Activated CD4-positive, CD25-positive, alpha-beta regulatory T cell treated with anti-CD3 and anti-CD28 coated beads, Interleukin-2, amount 50 U/mL, for 72 hours (primary cell): ENCODE results near the gene TAF8.
"Not testable (repeated sequence)": the region's sequence is repeated elsewhere in the genome, so short reads cannot be mapped to it uniquely, and the experiment has no call there.

Source experiments
- DNase-seq: peaks from one replicate; pipeline ENCODE4 v3.0.0; 2021

TAF8 gene

DNA sequence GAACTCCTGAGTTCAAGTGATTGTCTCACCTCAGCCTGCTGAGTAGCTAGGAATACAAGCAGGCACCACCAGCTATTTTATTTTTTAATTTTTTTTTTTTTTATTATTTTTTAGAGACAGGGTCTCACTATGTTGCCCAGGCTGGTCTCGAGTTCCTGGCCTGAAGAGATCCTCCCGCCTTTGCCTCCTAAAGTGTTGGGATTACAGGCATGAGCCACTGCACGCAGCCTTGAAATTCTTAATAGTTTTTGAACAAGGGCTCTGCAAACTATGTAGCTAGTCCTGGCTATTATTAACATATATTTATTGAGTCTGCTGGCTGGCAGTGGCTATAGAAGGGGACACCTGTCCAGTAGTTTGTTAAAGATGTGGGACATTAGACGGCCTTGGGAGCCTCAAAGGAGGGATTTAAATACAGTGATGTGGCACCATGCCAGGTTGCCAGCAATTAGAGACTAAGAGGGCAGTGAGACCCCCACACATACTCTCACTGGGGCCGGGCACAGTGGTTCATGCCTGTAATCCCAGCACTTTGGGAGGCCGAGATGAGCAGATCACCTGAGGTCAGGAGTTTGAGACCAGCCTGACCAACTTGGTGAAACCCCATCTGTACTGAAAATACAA is 21.1 kb upstream of the TAF8 start:
- no peak for DNase-seq

DNA sequence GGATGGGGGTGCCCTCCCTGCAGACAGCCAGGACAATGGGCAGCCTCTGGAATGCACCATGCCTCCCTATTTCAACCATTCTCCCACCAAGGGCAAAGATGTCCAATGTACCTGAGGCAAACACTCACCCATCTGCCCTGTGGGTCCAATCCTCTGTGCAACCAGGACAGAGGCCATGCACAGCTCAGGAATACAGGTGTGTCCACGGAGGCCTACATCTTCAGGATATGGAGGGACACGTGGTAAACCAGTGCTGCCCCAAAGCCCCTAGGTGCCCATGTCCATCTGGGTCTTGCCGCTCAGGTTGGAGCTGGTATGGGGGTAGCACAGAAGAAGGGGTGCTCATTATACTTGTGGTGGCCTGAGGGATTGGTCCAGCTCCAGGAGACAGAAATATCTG is 20.4 kb upstream of the TAF8 start:
- DNase-seq: no peak

DNA sequence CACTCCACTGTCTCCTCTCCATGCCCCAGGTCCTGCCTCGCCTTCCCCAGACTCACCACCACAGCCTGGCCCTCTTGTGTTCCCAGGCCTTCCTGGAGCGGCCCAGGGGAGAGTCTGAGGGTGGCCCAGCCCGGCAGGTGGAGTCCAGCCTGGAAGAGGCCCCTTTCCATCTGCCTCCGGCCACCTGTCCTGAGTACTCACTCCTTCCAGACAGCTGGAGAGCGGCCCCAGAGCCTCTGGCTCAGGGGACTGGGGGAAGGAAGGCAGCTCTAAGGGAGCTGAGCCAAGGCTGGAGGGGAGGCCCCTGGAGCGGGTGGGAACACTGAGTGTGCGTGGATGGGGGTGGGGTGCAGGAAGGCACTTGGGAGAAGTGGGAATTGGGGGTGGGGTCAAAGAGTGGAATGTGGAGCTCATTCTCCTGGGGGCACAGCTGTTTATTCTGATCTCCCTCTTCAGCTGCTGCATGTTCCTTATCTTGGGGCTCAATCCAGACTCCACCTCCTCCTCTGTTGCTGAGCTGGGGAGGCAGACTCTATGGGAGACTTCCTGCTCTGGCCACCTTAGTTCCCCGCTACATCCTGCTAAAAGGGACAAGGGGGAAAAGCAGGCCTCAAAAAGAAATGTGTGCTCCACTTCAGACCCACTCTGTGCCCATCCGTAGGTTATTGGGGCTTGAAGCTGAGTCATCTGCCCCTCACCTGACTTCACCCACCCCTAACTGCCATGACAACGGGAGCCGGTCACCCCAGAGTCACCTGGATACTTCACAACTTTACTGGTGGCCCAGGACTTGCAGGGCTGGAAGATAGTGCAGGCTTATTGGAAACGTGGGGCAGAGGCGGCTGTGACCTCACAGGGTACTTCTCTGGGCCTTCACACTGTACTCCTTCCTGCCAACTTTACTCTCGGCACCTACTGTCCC is 19.5 kb upstream of the TAF8 start:
- no peak for DNase-seq

DNA sequence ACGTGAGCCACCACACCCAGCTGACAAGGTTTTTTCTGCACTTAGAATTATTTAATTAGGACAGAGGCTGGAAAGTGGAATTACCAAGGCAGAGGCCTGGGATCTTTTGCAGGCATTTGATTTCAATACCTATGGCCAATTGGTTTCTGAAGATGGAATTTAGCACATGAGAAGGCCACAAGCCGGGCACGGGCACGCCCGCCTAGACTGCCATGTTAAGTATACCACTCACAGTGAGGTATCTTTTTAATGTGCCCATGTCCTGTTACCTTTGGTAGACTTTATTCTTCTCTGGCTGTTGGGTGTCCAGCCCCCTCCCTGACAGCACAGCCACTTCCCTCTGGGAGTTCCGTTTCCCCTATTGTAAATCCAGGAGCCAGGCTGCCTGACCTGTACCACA is 18.0 kb upstream of the TAF8 start:
- no peak for DNase-seq

DNA sequence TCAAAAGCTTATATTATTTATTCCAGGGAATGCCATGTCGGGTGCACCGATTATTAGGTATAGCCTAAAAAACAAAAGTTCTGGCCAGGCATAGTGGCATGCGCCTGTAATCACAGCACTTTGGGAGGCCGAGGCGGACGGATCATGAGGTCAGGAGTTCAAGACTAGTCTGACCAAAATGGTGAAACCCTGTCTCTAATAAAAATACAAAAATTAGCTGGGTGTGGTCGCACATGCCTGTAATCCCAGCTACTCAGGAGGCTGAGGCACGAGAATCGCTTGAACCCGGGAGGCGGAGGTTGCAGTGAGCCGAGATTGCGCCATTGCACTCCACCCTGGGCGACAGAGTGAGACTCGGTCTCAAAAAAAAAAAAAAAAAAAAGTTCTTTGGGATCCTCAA is 12.7 kb upstream of the TAF8 start:
- DNase-seq: not testable (repeated sequence)

DNA sequence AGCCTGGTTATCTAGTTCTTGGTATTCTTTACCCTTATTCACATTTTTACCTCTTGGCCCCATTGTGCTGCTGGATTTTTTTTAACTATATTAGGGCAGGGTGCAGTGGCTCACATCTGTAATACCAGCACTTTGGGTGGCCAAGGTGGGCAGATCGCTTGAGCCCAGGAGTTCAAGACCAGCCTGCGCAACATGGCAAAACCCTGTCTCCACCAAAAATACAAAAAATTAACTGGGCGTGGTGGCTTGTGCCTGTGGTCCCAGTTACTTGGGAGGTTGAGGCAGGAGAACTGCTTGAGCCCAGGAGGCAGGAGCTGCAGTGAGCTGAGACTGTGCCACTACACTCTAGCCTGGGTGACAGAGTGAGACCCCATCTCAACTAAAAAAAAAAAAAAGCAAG is 12.2 kb upstream of the TAF8 start:
- no peak for DNase-seq

- no peak for DNase-seq
Observed at GRCh38 chr6:42038811-42039408, 11.4 kb upstream of the TAF8 start.

DNA sequence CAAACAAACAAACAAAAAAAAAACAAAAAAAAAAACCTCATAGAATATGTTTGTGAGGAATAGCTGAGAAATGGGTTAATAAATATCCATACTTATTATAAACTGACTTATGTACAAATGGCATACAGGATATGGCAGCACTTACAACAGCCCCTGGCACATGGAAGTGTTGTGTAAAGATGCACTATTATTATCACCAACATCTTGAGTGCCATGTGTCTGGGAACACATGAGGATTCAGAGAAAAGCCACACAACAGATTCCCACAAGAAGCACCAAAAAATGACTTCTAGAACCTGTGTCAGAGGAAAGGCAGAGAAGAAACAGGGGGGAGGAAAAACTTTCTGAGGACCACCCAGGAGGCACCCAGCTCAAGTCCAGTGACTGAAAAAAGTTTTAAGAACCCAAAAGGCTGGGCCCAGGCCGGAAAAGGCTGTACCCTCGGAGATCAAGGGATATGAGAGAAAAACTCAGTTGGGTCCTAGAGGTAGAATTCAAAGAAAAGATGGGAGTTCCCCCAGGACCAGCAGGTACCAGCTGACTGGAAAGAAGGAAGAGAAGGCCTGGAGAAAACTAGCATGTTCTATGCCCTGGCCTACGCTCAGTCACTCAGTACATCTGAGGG is 9.4 kb upstream of the TAF8 start:
- DNase-seq: no peak

DNA sequence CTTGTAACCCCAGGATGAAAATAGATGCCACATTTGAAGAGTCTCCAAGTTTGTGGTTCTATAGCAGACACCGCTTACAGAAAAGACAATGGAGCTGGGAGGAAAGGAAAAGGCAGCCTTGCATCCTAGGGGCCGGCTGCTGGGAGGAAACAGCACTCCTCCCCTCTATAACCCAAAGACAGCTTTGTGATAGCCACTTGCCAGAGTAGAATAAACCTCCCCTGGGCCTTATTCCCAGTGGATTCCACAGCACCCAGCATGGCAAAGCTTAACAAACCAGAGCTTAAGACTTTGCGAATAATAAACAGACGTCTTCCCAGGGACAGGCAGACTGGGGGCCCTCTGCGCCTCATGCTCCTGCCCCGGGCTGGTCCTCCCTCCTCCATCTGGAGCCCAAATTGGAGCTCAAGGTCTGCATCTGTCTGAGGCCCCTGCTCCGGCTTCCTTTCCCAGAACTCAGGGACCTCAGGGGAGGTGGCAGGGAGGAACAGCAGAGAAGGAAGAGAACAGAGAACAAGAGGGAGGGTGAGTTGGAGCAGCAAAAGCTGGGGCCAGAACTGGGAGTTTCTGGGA is 8.8 kb upstream of the TAF8 start:
- no peak for DNase-seq

GRCh38 chr6:42042108-42042507 is 8.2 kb upstream of the TAF8 start:
- DNase-seq: no peak

DNA sequence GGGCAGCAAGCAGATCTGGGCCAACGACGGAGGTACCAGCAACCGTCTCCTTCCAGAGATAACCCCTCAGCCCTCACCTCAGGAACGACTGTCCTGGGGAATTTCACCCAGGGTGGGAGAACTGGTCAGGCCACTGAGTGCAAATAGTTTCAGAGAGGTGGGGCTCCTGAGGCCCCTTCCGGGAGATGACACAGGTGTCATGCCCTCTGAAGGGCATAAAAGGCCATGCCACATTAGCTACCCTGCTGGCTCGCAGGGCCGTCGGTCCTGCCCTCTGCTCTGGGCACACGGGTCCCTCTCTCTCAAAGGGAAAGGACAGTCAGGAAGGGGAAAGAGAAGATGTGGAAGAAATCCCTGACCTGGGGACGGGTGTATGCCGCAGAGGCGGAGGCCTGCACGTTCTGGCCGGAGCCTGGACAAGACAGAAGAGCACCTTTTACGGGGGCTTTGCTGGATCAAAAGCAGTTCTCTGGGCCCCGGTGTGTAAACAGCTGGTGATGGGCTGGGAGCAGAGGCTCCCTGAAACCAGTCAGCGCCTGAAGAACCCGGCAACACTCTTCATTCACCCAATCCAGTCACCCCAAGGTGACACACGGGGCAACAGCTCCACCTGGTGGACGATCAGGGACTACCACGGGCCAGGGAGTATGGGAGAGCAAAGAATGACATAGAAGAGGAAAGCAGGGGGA is 6.4 kb upstream of the TAF8 start:
- peak; percentile 94 for DNase-seq

GRCh38 chr6:42045538-42046460 is 4.5 kb upstream of the TAF8 start:
- no peak for DNase-seq

- DNase-seq: no peak
Observed at GRCh38 chr6:42046464-42047212, 3.7 kb upstream of the TAF8 start.

DNA sequence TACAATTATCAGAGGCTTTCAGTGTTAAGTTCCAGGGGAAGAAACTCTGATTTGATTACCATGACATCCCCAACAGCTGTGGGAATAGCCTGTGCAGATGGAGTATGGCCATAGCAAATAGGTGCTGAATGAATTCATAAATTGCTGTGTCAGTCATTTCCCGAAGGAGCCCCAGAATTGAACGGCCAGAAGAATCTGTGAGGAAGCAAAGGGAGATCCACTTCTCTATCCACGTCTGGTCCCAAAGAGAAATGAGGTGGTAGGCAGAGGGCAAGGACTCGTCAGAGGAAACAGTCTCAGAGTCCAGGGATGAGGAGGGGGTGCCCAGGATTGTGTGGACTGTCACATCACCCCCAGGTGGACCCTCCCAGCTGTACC is 3.1 kb upstream of the TAF8 start:
- DNase-seq: no peak

GRCh38 chr6:42047790-42048405 is 2.4 kb upstream of the TAF8 start:
- no peak for DNase-seq

DNA sequence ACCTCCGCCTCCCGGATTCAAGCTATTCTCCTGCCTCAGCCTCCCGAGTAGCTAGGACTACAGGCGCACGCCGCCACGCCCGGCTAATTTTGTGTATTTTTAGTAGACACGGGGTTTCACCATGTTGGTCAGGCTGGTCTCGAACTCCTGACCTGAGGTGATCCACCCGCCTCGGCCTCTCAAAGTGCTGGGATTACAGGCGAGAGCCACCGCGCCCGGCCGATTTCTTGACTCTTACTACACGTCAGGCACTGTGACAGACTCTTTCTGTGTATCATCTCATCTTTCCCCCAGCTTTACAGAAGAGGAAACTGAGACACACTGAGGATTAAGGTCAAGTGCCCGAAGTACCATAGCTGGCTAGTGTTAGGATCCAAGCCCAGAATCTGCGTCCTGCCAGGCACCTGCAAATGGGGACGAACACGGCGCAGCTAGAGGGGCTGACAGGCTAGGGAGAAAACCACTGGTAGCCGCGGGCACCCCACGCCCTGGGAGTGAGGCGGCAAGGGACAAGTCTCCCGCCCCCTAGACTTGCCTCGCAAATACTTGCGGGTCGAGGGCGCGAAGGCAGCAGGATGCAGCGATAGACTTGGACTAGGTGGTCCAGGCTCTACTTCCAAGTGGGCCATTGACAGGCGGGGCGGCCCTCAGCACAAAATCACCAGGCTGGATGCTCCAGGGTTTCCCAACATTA is 1.1 kb upstream of the TAF8 start:
- DNase-seq: no peak

DNA sequence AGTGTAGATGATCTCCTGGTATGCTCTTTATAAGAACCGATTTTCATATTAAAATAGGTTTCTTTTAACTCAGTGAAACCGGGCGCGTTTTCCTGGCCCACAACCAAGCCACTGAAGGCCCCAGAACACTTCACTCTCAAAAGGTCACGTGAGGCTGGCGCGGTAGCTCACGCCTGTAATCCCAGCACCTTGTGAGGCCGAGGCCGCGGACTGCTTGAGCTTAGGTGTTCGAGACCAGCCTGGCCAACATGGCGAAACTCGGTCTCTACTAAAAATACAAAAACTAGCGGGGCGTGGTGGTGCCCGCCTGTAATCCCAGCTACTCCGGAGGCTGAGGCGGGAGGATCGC is 402 bp upstream of the TAF8 start:
- DNase-seq: peak; percentile 54

- no peak for DNase-seq
Observed at GRCh38 chr6:42051268-42051653, 937 bp downstream of the TAF8 start.

DNA sequence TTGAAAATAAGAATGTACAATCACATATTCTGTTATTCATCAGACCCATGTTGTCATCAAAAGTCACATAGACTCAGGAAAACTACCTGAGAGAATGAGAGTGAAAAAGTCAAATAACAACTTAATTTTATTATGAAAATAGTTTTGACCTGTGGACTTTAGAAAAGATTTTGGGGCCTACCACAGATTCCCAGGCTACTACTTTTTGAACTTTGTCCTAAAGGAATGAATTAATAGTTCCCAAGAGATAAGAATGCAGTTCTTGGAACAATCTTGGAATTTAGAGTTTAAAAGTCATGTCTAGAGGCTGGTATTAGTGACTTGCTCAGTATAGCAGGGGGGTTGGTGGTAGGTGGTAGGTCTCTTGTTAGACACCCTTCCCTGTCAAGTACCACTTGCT is 3.3 kb downstream of the TAF8 start:
- DNase-seq: no peak

- DNase-seq: no peak
Observed at GRCh38 chr6:42059743-42060142, 9.4 kb downstream of the TAF8 start.
